Coronary artery (tissue), 2 donors: ENCODE measurements around the gene SF3A1.

Experiments
- DNase-seq: peaks from one replicate; pipeline ENCODE4 v3.0.0-alpha.2; 2017; ENCODE audit warnings: low spot score
- H3K27ac ChIP-seq, 2 donors: fragments of 200-600 bp; sonication (generic); one replicate each; pipeline ENCODE4 v1.5.1; 2016 to 2019
- H3K4me3 ChIP-seq: fragments of 200-600 bp; sonication (generic); 2 replicates; pipeline ENCODE4 v1.5.1; 2016; ENCODE audit warnings: mild to moderate bottlenecking, moderate library complexity
- TF ChIP-seq, protein P1 (sequence below): fragments of 200-600 bp; sonication (generic); IDR thresholded peaks from one replicate; pipeline ENCODE4 v1.5.1; 2019; ENCODE audit warnings: antibody characterized with exemption

SF3A1 gene

DNA sequence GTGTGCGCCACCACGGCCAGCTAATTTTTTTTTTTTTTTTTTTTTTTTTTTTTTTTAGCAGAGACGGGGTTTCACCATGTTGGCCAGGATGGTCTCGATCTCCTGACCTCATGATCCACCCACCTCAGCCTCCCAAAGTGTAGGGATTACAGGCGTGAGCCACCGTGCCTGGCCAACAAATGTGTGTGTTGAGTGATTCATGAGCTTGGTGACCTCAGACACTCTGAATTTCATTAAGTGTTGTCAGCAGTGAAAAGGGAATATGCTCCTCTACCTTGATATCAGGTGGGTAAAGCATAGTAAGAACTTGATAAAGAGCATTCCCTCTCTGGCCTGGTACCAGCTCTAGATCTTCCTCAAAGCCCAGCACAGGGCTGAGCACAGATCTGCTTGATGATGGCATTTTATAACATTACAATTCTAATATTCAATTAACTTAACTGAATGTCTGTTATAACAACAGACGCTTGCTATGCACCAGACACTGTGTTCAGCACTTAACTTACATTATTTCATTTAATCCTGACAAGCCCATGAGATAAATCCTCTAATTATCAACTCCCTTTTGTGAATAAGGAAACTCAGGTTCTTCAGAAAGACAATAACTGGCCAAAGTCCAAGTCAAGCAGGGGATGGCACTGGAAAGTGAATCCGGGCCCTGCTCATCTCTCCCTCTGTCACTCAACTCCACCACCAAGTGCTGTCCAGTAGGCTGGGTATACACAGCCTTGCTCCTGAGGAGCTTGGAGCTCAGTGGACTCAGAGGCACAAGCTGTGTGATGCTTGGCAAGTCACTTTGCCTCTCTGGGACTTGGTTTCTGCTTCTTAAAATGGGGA, 42.9 kb downstream of the SF3A1 start:
- Histone ChIP-seq H3K4me3 (no peak overlapping the region), H3K27ac (peak overlapping the region in 1 of 2 donors; percentile 17)
- no peak for DNase-seq
- TF ChIP-seq, protein P1, sequence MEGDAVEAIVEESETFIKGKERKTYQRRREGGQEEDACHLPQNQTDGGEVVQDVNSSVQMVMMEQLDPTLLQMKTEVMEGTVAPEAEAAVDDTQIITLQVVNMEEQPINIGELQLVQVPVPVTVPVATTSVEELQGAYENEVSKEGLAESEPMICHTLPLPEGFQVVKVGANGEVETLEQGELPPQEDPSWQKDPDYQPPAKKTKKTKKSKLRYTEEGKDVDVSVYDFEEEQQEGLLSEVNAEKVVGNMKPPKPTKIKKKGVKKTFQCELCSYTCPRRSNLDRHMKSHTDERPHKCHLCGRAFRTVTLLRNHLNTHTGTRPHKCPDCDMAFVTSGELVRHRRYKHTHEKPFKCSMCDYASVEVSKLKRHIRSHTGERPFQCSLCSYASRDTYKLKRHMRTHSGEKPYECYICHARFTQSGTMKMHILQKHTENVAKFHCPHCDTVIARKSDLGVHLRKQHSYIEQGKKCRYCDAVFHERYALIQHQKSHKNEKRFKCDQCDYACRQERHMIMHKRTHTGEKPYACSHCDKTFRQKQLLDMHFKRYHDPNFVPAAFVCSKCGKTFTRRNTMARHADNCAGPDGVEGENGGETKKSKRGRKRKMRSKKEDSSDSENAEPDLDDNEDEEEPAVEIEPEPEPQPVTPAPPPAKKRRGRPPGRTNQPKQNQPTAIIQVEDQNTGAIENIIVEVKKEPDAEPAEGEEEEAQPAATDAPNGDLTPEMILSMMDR: no peak

DNA sequence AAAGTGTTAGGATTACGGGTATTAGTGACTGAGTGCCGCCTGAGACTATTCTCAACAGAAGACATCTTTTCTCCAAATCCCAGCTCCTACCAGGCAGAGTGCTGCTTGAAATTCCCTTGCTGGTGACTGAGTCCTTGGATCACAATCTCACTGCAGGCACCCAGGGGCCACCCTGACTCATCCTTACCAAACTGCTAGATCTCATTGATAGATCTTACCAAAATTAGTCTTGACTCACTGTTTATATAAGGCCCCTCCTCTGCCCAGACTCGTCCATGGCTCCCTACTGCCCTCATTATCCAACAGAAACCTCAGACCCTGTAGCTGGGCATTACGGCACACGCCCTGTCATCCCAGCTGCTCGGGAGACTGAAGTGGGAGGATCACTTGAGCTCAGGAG, 44.6 kb downstream of the SF3A1 start:
- TF ChIP-seq, protein P1: no peak
- Histone ChIP-seq H3K4me3 (no peak overlapping the region), H3K27ac (peak overlapping the region; percentile 67 to 92)
- no peak for DNase-seq

DNA sequence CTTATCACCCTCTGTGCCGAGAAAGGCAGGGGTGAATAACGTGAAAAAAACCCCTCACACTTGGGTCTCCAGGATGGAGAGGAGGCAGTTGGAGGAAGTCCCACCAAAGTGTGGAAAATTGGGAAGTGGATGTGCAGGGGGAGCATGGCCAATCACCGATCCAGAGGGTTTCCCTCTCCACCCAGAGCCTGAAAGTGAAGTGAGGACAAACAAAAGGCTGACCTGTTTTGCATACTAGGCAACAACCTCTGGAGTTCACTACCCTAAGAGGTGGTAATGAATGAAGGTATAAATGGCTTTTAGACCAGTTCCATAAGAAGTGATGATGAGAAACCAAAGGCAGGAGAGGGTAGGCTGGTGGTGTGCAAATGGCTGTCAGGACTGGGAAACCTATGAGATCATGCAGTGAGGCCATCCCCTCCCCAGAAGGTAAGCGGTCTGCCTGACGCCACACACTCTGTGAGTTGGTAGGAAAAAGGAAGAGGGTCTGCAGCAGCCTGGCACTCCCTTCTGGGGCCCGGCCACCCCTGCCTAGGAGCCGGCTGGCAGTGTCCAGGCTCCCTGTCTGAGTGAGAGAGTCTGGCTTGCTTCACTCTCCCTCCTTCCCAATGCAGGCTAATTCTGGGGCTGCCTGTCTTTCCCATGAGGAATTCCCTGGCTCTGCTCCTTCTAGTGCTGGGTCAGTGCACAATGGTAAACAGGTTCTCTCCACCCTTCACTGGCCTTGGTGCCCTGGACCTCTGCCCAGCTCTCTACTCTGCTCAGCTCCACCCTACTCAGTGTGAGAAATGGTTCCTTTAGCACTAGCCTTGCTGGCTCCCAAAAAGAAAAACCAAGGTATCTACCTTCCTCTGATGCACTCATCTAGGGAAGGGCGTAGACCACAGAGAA, 45.6 kb downstream of the SF3A1 start:
- Histone ChIP-seq H3K27ac (peak overlapping the region; percentile 67 to 92), H3K4me3 (peak overlapping the region; percentile 53)
- DNase-seq: no peak
- TF ChIP-seq, protein P1: no peak

DNA sequence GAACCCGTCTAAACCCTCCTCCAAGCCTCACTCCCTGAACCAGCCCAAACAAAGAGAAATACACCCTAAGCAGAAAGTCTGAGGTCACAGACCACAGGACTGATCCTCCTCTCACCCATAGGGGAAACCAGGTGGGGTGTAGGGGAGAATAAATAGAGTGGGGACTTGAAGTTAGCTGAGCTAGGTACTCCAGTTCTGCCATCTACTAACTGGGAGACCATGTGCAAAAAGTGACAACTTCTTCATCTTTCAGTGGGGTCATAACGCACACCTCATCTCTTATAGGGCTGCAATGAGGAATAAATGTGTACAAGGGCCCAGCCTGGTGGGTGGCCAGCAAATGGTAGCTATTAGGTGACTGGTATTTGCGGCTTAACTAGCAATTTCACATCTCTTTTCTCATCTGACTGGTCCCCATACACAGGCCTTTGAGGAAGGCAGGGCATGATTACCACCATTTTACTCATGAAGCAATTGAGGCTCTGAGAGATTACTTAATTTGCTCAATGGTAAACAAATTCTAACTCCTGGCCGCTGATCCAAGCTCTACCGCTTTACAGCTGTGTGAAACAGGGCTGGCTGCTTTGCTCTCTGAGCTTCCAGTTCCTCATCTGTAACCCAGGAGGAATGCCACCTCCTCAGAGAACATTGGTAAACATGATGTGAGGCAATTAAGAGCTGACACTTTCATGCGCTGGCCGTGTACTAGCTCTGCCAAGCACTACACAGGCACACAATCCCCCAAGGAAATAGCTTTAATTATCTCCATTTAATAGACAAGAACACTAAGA, 46.5 kb downstream of the SF3A1 start:
- Histone ChIP-seq H3K4me3 (peak overlapping the region; percentile 53), H3K27ac (peak overlapping the region; percentile 67 to 92)
- no peak for DNase-seq
- TF ChIP-seq, protein P1: no peak

DNA sequence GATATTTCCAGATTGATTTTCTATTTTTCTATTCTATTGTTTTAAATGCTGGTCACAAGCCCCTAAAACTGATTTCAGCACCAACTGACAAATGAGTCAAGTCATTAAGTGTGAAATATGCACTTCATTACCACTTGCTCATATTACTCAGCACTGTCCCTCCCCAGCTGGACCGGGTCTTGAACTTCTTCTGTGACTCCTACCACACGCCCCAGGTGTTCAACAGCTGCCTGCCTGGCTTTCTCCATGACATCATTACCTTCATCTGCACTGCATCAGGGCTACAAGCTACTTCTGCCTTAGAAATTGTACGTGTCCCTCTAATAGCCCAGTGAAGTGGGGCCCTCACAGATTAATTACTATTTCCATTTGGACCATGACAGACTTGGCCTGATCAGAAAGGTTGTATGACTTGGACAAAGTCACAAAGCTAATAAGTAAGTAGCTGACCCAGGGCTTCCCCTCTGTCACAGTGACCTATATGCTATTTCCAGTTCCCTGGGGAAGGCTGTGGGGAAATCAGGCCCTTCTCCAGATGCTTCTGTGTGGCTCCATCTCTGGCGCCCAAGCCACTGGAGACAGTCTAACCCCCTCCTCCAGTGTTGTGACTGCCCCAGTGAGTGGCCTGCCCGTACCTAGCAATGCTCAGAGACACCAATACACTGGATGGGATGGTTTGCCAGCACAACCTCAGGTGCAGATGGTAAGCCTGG, 48.0 kb downstream of the SF3A1 start:
- TF ChIP-seq, protein P1: no peak
- H3K4me3 ChIP-seq: no peak overlapping the region
- DNase-seq: no peak
- peak overlapping the region; percentile 11 to 92 for H3K27ac ChIP-seq

DNA sequence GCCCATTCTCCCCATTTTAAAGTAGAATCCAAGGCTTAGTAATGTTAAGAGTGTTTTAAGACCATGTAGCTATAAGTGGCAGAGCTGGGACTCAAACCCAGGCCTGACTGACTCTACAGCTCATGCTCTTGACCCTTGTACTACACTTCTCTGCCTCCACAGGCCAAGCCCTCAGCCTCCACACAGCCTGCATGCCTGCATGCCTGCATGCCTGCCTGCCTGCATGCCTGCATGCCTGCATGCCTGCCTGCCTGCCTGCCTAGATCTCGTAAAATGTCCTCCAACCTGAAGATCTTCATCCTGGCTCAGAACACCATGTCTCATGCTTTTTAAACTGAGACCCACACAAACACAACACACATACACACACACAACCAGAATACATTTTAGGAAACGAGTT, 48.6 kb downstream of the SF3A1 start:
- TF ChIP-seq, protein P1: no peak
- H3K4me3 ChIP-seq: no peak overlapping the region
- DNase-seq: no peak
- peak overlapping the region in 1 of 2 donors; percentile 92 for H3K27ac ChIP-seq
